Lower lobe of right lung (tissue), 2 donors: ENCODE data around the gene FLT3LG. TPM values are rescaled to one million over a fixed set of nuclear protein-coding genes. Genes with fewer than 3 reads are reported as not detected.

ENCODE experiments used
- ATAC-seq, 2 donors: fragments of 200-7000 bp; cut with Tn5 transposase; one replicate each; pipeline ENCODE4 v1.9.1; 2020 to 2022; ENCODE audit warnings: mild to moderate bottlenecking in 2 of 2, moderate library complexity in 2 of 2
- DNase-seq: peaks from one replicate; pipeline ENCODE4 v3.0.0-alpha.2; 2020
- H3K27ac ChIP-seq: fragments of 200-600 bp; one replicate; pipeline ENCODE4 v1.8.0; 2022
- H3K27me3 ChIP-seq: fragments of 200-600 bp; one replicate; pipeline ENCODE4 v1.8.0; 2022; ENCODE audit warnings: low read depth
- H3K36me3 ChIP-seq: fragments of 200-600 bp; one replicate; pipeline ENCODE4 v1.8.0; 2022; ENCODE audit warnings: mild to moderate bottlenecking
- H3K4me1 ChIP-seq: fragments of 200-600 bp; one replicate; pipeline ENCODE4 v1.8.0; 2022
- H3K4me3 ChIP-seq: fragments of 200-600 bp; one replicate; pipeline ENCODE4 v1.8.0; 2022; ENCODE audit warnings: mild to moderate bottlenecking
- H3K9me3 ChIP-seq: fragments of 200-600 bp; one replicate; pipeline ENCODE4 v1.8.0; 2022
- CTCF ChIP-seq: fragments of 200-600 bp; IDR thresholded peaks from one replicate; pipeline ENCODE4 v1.8.0; 2022; ENCODE audit warnings: antibody characterized with exemption, mild to moderate bottlenecking
- intact Hi-C: fragments of 100-400 bp; cut with DNase I; formaldehyde crosslinking; loops from one replicate; pipeline ENCODE4 v1.11.0; 2022
- long read RNA-seq: library from polyadenylated mRNA; unstranded; transcript quantifications from one replicate; pipeline ENCODE4 v2.0.0, GENCODE V29; 2021
- total RNA-seq: library from RNA; stranded (reverse); fragmentation: NEBNext Ultra II Directional; extraction: Animal tissue kit (Norgen Biotek cat#: 25700); gene quantifications from one replicate; pipeline ENCODE4 v1.2.1, GENCODE V29; 2021
- donor health status: DM: no; HTN: yes; CAD: no; lungs with severe emphysema.

The FLT3LG gene, protein sequence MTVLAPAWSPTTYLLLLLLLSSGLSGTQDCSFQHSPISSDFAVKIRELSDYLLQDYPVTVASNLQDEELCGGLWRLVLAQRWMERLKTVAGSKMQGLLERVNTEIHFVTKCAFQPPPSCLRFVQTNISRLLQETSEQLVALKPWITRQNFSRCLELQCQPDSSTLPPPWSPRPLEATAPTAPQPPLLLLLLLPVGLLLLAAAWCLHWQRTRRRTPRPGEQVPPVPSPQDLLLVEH
- total RNA-seq = 12.8 TPM
- long read RNA-seq, partial matches to known transcripts = 0 of 9 reads
- long read RNA-seq, other reads (novel, unspliced or antisense) = 5 of 9 reads

GRCh38 chr19:49473868-49474541, at the start of gene FLT3LG:
Gene FLT3LG, plus strand, starts transcription at chr19:49474215. Its CDS starts 425 bp downstream, at chr19:49474640.
- H3K27me3 ChIP-seq = no peaks in the 10 kb centered on the region
- H3K27ac ChIP-seq = peak within 1 kb of the TSS; percentile 85
- peaks cover 21% of the 10 kb centered on the region for H3K4me1 ChIP-seq
- H3K9me3 ChIP-seq = no peaks in the 10 kb centered on the region
- H3K4me3 ChIP-seq = peak within 1 kb of the TSS; percentile 75
- intact Hi-C loops = no loop called here
- H3K36me3 ChIP-seq = peaks cover 8% of the 10 kb centered on the region
- ATAC-seq = peak; percentile 89 to 90
- DNase-seq = peak; percentile 86
- peak; percentile 99 for TF ChIP-seq CTCF

DNA sequence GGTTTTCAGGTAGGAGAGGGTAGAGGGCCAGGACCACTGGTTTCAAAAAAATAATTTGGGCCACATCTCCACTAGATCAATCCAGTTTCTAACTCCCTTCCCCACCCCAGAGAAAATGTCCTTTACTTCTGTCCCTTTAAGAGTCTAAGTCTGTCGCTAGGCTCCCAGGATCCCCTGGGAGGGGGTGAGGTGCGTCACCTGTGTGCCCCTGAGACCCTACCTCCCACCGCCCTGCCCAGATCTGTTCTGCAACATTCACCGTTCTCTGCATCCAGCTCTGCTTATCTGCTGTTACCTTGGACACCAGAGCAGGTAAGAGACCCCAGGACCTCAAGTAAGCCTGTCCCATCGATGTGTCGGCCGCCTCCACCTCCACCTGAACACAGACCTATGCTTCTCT, 48.8 kb upstream of the FLT3LG start, which contains the start of gene GFY:
Gene GFY (plus strand): TSS at position 211 of the 400 bp plus-strand sequence. CDS start 1,043 bp downstream, outside the sequence.
- H3K9me3 ChIP-seq = no peaks in the 10 kb centered on the region
- no peaks in the 10 kb centered on the region for H3K36me3 ChIP-seq
- no peak for ATAC-seq
- TF ChIP-seq CTCF = no peak
- no peak within 1 kb of the TSS for H3K4me3 ChIP-seq
- H3K27ac ChIP-seq = no peak within 1 kb of the TSS
- H3K4me1 ChIP-seq = peaks cover 38% of the 10 kb centered on the region
- H3K27me3 ChIP-seq = peaks cover 97% of the 10 kb centered on the region
- DNase-seq = no peak
- intact Hi-C loops = no loop called here

GRCh38 chr19:49425922-49426592, 48.0 kb upstream of the FLT3LG start:
- intact Hi-C loops = no loop called here
- no peak for DNase-seq
- Histone ChIP-seq H3K36me3 (no peaks in the 10 kb centered on the region), H3K27me3 (peaks cover 97% of the 10 kb centered on the region), H3K27ac (no peak overlapping the region), H3K4me3 (no peak overlapping the region), H3K9me3 (no peaks in the 10 kb centered on the region), H3K4me1 (peaks cover 34% of the 10 kb centered on the region)
- ATAC-seq = no peak
- no peak for TF ChIP-seq CTCF

DNA sequence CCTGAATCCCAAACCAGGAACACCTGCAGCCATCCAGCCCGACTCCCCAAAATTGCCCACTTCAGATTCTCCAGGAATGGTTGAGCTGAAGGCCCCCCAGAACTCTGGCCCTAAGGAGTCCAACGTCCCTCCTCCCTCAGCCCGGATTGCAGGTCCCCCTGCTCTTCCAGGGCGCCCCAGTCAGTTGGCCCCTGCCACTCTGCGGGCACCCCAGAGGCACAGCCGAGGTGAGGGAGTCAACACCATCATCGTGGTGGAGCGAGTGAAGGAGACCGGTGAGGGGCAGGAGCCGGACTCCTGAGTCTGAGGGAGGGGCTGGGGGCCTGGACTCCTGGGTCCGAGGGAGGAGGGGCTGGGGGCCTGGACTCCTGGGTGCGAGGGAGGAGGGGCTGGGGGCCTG, 46.7 kb upstream of the FLT3LG start:
- Histone ChIP-seq H3K27me3 (peaks cover 97% of the 10 kb centered on the region), H3K36me3 (no peaks in the 10 kb centered on the region), H3K9me3 (no peaks in the 10 kb centered on the region), H3K4me3 (no peak overlapping the region), H3K4me1 (peaks cover 23% of the 10 kb centered on the region), H3K27ac (no peak overlapping the region)
- ATAC-seq (no peak), DNase-seq (no peak)
- no peak for TF ChIP-seq CTCF
- intact Hi-C loops = no loop called here

GRCh38 chr19:49427855-49428546, 46.0 kb upstream of the FLT3LG start:
- no peak for TF ChIP-seq CTCF
- peak; percentile 51 to 69 for ATAC-seq

More at GRCh38 chr19:49427855-49428546, 46.0 kb upstream of the FLT3LG start:
- intact Hi-C loops = no loop called here
- H3K36me3 ChIP-seq = no peaks in the 10 kb centered on the region
- H3K27me3 ChIP-seq = peaks cover 97% of the 10 kb centered on the region
- peaks cover 16% of the 10 kb centered on the region for H3K4me1 ChIP-seq
- no peaks in the 10 kb centered on the region for H3K9me3 ChIP-seq
- no peak for DNase-seq
- no peak overlapping the region for H3K27ac ChIP-seq
- no peak overlapping the region for H3K4me3 ChIP-seq
